ENCODE measurements around the gene MAP3K7. TPM values are rescaled to one million over a fixed set of nuclear protein-coding genes. Genes with fewer than 3 reads are reported as not detected.

The MAP3K7 gene
- total and polyA plus RNA-seq, 2 of the 13 experiments (the other 11 are each of a cell fraction or from before 2014, with no cell fraction given) = 24.1 to 24.4 TPM

DNA sequence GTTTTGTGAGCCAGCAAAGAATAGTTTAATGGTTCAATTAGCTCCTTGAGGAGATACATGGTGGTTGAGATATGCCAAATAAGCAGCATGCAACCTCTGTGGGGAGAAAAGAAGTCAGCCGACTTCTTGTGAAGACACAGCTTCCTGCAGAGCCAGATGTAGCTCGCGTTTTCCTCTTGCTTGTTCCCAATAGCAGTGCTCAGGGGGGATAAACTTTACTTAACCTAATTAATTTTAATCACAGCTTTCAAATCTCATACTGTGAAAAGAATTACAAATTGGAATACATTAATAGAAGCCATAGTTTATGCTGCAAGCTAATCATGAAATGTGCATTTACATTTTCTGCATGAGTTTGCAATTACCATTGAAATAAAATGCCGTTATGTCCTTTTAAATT lies 106.2 kb downstream of the MAP3K7 start:
- ATAC-seq (no peak), FAIRE-seq (no peak), DNase-seq (ENCODE audit: low spot score) (no peak)
- no TSS peak for BruUV-seq (replicated peaks)
- Histone ChIP-seq H3K9me3 (ENCODE audit: low read length) (no peaks in the 10 kb centered on the region), H3K27me3 (ENCODE audit: control insufficient read depth in 1 of 2, insufficient read depth in 2 of 2, low read length in 2 of 2) (peaks cover 0 to 23% of the 10 kb centered on the region in 2 experiments; a peak in 2 of 5 replicates), H3K79me2 (ENCODE audit: insufficient read depth, low read length) (no peaks in the 10 kb centered on the region), H2AFZ (ENCODE audit: low read length) (no peak overlapping the region), H3K4me3 (replicated peaks in 1 of 3; ENCODE audit: insufficient read depth in 1 of 3, low read depth in 2 of 3, low read length in 3 of 3) (no peak overlapping the region), H3K9ac (ENCODE audit: insufficient read depth, low read depth, low read length) (no peak overlapping the region), H3K36me3 (replicated peaks in 1 of 2; ENCODE audit: control insufficient read depth in 1 of 2, insufficient read depth in 2 of 2, low read length in 2 of 2) (no peaks in the 10 kb centered on the region), H4K20me1 (ENCODE audit: insufficient read depth, low read length) (no peaks in the 10 kb centered on the region), H3K4me2 (ENCODE audit: low read depth, low read length) (no peak overlapping the region), H3K4me1 (ENCODE audit: insufficient read depth, low read length) (peaks cover 4% of the 10 kb centered on the region; the same call in 1 of the 2 replicates), H3K27ac (ENCODE audit: extremely low read length, insufficient read depth, low read length) (no peak overlapping the region)
- intact Hi-C loops (cut with micrococcal nuclease; ENCODE audit: unreplicated experiment) = loop anchor here (5.0 kb wide), 1 partner anchor 183 kb away; the partner anchor contains the start of gene BACH2
- 0% methylated on average over 4 of the region's 4 CpGs for WGBS (ENCODE audit: low lambda C conversion rate)
- in situ Hi-C loops (cut with HindIII; ENCODE audit: extremely low pct_ligation_motif_present, low pct_unique_long_range_greater_than_20kb) = loop anchor here (25.0 kb wide), 1 partner anchor 193 kb away; the partner anchor contains the start of gene BACH2
- ChIA-PET CTCF (ENCODE audit: low intra/inter-chr PET ratio, low total read pairs) (interaction anchor here (2.6 kb wide), 1 partner anchor 540 kb away, joined by 38 read pairs; no protein-coding TSS in a partner anchor), POLR2A (no interaction called here)
- TF ChIP-seq, protein P1, sequence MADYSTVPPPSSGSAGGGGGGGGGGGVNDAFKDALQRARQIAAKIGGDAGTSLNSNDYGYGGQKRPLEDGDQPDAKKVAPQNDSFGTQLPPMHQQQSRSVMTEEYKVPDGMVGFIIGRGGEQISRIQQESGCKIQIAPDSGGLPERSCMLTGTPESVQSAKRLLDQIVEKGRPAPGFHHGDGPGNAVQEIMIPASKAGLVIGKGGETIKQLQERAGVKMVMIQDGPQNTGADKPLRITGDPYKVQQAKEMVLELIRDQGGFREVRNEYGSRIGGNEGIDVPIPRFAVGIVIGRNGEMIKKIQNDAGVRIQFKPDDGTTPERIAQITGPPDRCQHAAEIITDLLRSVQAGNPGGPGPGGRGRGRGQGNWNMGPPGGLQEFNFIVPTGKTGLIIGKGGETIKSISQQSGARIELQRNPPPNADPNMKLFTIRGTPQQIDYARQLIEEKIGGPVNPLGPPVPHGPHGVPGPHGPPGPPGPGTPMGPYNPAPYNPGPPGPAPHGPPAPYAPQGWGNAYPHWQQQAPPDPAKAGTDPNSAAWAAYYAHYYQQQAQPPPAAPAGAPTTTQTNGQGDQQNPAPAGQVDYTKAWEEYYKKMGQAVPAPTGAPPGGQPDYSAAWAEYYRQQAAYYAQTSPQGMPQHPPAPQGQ (CRISPR knock-in tag; IDR thresholded peaks at IDR 0.05; ENCODE audit: borderline replicate concordance) = no peak
- no peak for TF ChIP-seq SIN3B (IDR thresholded peaks at IDR 0.05; ENCODE audit: low read length)
- no peak for TF ChIP-seq FOXO1 (CRISPR knock-in tag; IDR thresholded peaks at IDR 0.05)
- no peak for TF ChIP-seq BHLHE40 (IDR thresholded peaks at IDR 0.05; ENCODE audit: low read length)
- no peak for TF ChIP-seq TAF1 (CRISPR knock-in tag; IDR thresholded peaks at IDR 0.05)
- TF ChIP-seq ZBTB7B (CRISPR knock-in tag; IDR thresholded peaks at IDR 0.05) = no peak
- no peak for TF ChIP-seq CSRNP2 (CRISPR knock-in tag; conservative IDR thresholded peaks at IDR 0.05; ENCODE audit: low read depth)
- TF ChIP-seq, protein P2, sequence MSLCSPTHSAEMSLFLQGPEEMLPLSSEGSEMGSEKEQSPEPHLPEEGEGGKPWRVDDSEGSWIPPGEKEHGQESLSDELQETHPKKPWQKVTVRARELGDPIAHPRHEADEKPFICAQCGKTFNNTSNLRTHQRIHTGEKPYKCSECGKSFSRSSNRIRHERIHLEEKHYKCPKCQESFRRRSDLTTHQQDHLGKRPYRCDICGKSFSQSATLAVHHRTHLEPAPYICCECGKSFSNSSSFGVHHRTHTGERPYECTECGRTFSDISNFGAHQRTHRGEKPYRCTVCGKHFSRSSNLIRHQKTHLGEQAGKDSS (CRISPR knock-in tag; IDR thresholded peaks at IDR 0.05; ENCODE audit: borderline replicate concordance, low read depth) = no peak
- TF ChIP-seq, protein P3, sequence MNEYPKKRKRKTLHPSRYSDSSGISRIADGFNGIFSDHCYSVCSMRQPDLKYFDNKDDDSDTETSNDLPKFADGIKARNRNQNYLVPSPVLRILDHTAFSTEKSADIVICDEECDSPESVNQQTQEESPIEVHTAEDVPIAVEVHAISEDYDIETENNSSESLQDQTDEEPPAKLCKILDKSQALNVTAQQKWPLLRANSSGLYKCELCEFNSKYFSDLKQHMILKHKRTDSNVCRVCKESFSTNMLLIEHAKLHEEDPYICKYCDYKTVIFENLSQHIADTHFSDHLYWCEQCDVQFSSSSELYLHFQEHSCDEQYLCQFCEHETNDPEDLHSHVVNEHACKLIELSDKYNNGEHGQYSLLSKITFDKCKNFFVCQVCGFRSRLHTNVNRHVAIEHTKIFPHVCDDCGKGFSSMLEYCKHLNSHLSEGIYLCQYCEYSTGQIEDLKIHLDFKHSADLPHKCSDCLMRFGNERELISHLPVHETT (CRISPR knock-in tag; conservative IDR thresholded peaks at IDR 0.05) = no peak
- no peak for TF ChIP-seq ZNF567 (CRISPR knock-in tag; IDR thresholded peaks at IDR 0.05; ENCODE audit: borderline replicate concordance)
- TF ChIP-seq, protein P4, sequence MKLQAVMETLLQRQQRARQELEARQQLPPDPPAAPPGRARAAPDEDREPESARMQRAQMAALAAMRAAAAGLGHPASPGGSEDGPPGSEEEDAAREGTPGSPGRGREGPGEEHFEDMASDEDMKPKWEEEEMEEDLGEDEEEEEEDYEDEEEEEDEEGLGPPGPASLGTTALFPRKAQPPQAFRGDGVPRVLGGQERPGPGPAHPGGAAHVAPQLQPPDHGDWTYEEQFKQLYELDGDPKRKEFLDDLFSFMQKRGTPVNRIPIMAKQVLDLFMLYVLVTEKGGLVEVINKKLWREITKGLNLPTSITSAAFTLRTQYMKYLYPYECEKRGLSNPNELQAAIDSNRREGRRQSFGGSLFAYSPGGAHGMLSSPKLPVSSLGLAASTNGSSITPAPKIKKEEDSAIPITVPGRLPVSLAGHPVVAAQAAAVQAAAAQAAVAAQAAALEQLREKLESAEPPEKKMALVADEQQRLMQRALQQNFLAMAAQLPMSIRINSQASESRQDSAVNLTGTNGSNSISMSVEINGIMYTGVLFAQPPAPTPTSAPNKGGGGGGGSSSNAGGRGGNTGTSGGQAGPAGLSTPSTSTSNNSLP (IDR thresholded peaks at IDR 0.05; ENCODE audit: low read depth, low read length) = no peak
- TF ChIP-seq ZNF207 (IDR thresholded peaks at IDR 0.05; ENCODE audit: borderline replicate concordance) = no peak
- TF ChIP-seq AHR (CRISPR knock-in tag; IDR thresholded peaks at IDR 0.05) = no peak
- TF ChIP-seq KLF6 (CRISPR knock-in tag; IDR thresholded peaks at IDR 0.05) = no peak
